Mesendoderm (in vitro differentiated cells): ENCODE results near the gene KCNQ1.

Experiments used
- DNase-seq: peaks from one replicate; pipeline ENCODE4 v3.0.0; 2013
- H2AK5ac ChIP-seq: 2 replicates; pipeline ENCODE4 v1.6.1; 2013; ENCODE audit warnings: low read length, inconsistent platforms
- H2BK120ac ChIP-seq: 2 replicates; pipeline ENCODE4 v1.6.1; 2013; ENCODE audit warnings: low read depth, mild to moderate bottlenecking, low read length, moderate library complexity, mixed read lengths
- H2BK15ac ChIP-seq: replicated peaks from 2 replicates; pipeline ENCODE4 v1.6.1; 2013; ENCODE audit warnings: low read depth, mild to moderate bottlenecking, moderate library complexity
- H2BK5ac ChIP-seq: 2 replicates; pipeline ENCODE4 v1.6.1; 2013; ENCODE audit warnings: low read length, inconsistent platforms
- H3K18ac ChIP-seq: 2 replicates; pipeline ENCODE4 v1.6.1; 2013; ENCODE audit warnings: mild to moderate bottlenecking, low read length, mixed read lengths
- H3K23ac ChIP-seq: one replicate; pipeline ENCODE4 v1.6.1; 2013; ENCODE audit warnings: low read length
- H3K27ac ChIP-seq: 2 replicates; pipeline ENCODE4 v1.5.1; 2013; ENCODE audit warnings: low read depth, mild to moderate bottlenecking, inconsistent platforms, low read length, moderate library complexity
- H3K27me3 ChIP-seq: 2 replicates; pipeline ENCODE4 v1.6.1; 2013; ENCODE audit warnings: low read length, control low read depth, mild to moderate bottlenecking, inconsistent platforms; ENCODE audit not compliant: insufficient read depth, poor library complexity
- H3K36me3 ChIP-seq: 2 replicates; pipeline ENCODE4 v1.6.1; 2013; ENCODE audit warnings: low read length, inconsistent platforms; ENCODE audit not compliant: control insufficient read depth, insufficient read depth
- H3K4ac ChIP-seq: one replicate; pipeline ENCODE4 v1.6.1; 2013; ENCODE audit warnings: low read depth, mild to moderate bottlenecking, low read length, moderate library complexity
- H3K4me1 ChIP-seq: 2 replicates; pipeline ENCODE4 v1.6.1; 2013; ENCODE audit warnings: low read depth, low read length, inconsistent platforms; ENCODE audit not compliant: control insufficient read depth
- H3K4me2 ChIP-seq: 2 replicates; pipeline ENCODE4 v1.6.1; 2013; ENCODE audit warnings: low read length
- H3K4me3 ChIP-seq: 2 replicates; pipeline ENCODE4 v1.5.1; 2013; ENCODE audit warnings: mild to moderate bottlenecking, low read length
- H3K56ac ChIP-seq: one replicate; pipeline ENCODE4 v1.6.1; 2013; ENCODE audit warnings: low read length
- H3K79me1 ChIP-seq: 2 replicates; pipeline ENCODE4 v1.6.1; 2013; ENCODE audit warnings: low read length, inconsistent platforms
- H3K79me2 ChIP-seq: 2 replicates; pipeline ENCODE4 v1.6.1; 2013; ENCODE audit warnings: mild to moderate bottlenecking, low read length; ENCODE audit not compliant: control insufficient read depth, insufficient read depth
- H3K9ac ChIP-seq: 2 replicates; pipeline ENCODE4 v1.6.1; 2013; ENCODE audit warnings: low read length, inconsistent platforms
- H4K5ac ChIP-seq: one replicate; pipeline ENCODE4 v1.6.1; 2013; ENCODE audit warnings: low read length
- H4K8ac ChIP-seq: one replicate; pipeline ENCODE4 v1.6.1; 2013; ENCODE audit warnings: low read depth, mild to moderate bottlenecking, control low read depth, low read length, moderate library complexity
- WGBS: extraction: QIAGEN DNeasy Blood & Tissue Kit; methylation state at CpG from one replicate; pipeline ENCODE4 v1.1.7; 2013; ENCODE audit warnings: low lambda C conversion rate, missing lambda C conversion rate; ENCODE audit not compliant: insufficient coverage; ENCODE audit errors: extremely low coverage; 5-methylcytosine and 5-hydroxymethylcytosine counted together

The KCNQ1 gene

DNA sequence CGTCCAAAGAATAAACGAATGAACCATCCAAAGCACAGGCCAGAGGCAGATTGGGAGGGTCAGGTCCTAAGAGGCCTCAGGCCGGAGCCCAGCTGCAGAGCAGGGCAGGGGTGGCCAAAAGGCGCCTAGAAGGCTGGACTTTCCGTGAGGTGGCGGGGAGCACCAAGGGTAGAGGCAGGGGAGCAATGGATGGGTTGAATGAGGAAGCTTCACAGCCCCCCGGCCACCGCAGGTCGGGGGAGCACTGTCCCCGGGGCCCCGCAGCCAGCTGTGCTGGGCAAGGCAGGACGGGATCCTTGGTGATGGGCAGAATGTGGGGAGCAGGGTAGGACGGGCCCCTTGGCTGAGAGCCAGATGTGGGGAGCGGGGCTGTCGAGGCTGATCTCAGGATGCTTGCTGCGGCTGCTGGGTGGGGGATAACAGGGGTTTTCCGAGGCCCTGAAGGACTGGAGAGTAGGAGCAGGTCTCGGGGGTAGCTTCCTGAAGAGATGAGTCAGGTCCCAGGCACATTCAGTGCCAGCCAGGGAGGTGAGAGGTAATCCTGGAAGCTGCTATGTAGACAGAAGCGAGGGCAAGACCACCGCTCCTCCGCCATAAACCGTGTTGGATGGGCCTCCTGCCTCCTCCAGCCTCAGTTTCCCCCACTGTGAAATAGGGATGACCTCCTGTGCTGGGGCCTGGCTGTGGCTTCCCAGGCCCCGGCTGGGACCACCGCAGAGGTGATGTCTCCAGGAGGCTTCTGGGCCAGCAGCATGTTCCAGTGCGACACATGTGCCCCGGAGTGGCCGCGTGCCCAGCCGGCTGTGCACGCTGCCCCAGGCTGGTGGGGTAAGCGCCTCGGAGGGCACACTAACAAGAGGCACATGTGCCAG, 289.6 kb downstream of the KCNQ1 start:
- H3K4ac ChIP-seq: no peak overlapping the region
- no peaks in the 10 kb centered on the region for H3K27me3 ChIP-seq
- H3K18ac ChIP-seq: no peak overlapping the region
- no peak overlapping the region for H3K9ac ChIP-seq
- H3K23ac ChIP-seq: no peak overlapping the region
- H3K4me1 ChIP-seq: no peaks in the 10 kb centered on the region
- H4K5ac ChIP-seq: no peak overlapping the region
- H3K56ac ChIP-seq: no peak overlapping the region
- no peaks in the 10 kb centered on the region for H3K79me1 ChIP-seq
- WGBS: no CpG with 5 or more reads among the region's 32 CpGs
- H2BK15ac ChIP-seq: no peak overlapping the region
- no peak for DNase-seq
- H3K4me2 ChIP-seq: no peak overlapping the region
- H2BK120ac ChIP-seq: no peak overlapping the region
- no peaks in the 10 kb centered on the region for H3K79me2 ChIP-seq
- H3K27ac ChIP-seq: no peak overlapping the region
- H4K8ac ChIP-seq: no peak overlapping the region
- no peak overlapping the region for H3K4me3 ChIP-seq
- H2BK5ac ChIP-seq: no peak overlapping the region
- H2AK5ac ChIP-seq: no peak overlapping the region
- no peaks in the 10 kb centered on the region for H3K36me3 ChIP-seq

DNA sequence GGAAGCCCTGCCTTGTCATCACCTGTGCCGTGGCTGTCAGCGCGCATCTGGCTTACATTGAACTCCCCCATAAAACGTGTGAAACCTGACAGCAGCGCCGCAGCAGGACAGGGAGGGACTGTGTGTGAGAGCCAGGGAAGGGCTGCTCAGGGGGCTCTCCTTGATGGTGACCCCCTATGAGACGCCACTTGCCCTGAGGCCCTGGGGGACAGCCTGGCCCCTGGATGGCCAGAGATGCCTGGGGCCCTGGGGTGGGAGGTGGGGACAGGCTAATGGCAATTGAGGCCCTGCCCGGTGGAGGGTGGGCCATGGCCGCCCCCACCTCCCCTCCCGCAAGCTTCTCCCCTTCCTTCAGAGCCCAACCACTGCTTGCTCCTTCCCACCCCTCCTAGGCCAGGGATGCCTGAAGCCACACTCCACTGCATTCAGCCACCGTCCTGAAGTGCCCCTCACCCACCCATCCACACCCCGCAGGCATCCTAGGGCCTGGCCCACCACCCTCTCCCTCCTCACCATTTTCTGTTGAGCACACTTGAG, 290.3 kb downstream of the KCNQ1 start:
- H3K9ac ChIP-seq: no peak overlapping the region
- no peak overlapping the region for H4K8ac ChIP-seq
- no peaks in the 10 kb centered on the region for H3K79me2 ChIP-seq
- no CpG with 5 or more reads among the region's 12 CpGs for WGBS
- H2AK5ac ChIP-seq: no peak overlapping the region
- no peak overlapping the region for H2BK15ac ChIP-seq
- H3K23ac ChIP-seq: no peak overlapping the region
- no peaks in the 10 kb centered on the region for H3K79me1 ChIP-seq
- H3K4ac ChIP-seq: no peak overlapping the region
- H3K36me3 ChIP-seq: no peaks in the 10 kb centered on the region
- H4K5ac ChIP-seq: no peak overlapping the region
- no peak overlapping the region for H3K4me2 ChIP-seq
- H2BK5ac ChIP-seq: no peak overlapping the region
- H3K4me3 ChIP-seq: no peak overlapping the region
- no peaks in the 10 kb centered on the region for H3K4me1 ChIP-seq
- H2BK120ac ChIP-seq: no peak overlapping the region
- H3K27ac ChIP-seq: no peak overlapping the region
- no peaks in the 10 kb centered on the region for H3K27me3 ChIP-seq
- H3K18ac ChIP-seq: no peak overlapping the region
- no peak overlapping the region for H3K56ac ChIP-seq
- DNase-seq: no peak

DNA sequence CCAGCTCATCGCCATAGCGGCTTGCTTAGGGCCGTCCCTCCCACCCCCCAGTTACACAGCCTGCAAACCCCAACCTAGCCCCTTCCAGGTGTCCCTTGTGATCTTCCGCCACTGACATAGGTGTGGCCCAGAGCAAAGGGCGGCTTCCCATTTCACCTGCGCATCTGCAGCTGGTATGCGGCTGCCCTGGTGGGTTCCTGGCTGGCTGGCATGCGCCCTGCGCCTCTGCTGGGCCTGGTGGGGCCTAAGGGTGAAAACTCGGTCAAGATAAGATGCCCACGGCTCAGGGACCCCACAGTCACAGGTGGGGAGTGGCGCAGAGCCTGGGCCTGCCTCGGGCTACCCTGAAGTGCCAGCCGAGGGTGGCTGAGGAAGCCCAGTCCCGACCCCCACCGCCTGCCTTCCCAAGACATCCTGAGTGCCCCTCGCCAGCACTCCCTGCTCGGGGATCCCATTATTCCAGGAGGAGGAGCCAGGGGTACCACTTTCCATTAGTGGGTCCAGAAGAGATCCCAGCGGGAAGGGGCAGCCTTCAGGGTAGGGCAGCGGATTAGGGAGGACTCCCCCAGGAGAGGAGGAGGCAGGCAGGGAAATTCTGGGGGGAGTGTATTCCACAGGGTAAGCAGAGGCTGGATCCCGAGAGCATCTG, 291.9 kb downstream of the KCNQ1 start:
- H4K5ac ChIP-seq: no peak overlapping the region

DNA sequence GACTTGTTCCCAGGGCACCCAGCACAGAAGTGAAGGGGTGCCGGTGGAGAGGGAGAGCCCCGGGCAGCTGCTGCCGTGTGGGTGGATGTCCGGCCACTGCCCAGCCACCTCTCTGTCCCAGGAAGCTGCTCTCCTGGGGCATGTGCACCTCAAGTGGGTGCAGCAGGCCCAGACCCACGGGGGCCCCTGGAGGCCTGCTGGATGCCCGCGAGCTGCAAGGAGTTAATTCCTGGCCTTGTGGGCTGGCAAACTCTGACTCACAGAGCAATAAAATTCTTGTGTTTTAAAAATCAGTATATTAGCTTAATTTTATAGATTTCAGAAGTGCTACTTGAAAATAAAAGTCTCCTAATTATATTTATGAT, 292.4 kb downstream of the KCNQ1 start:
- H3K79me1 ChIP-seq: no peaks in the 10 kb centered on the region
- H3K36me3 ChIP-seq: no peaks in the 10 kb centered on the region
- DNase-seq: no peak
- H4K8ac ChIP-seq: no peak overlapping the region
- H2BK15ac ChIP-seq: no peak overlapping the region
- no peak overlapping the region for H2BK120ac ChIP-seq
- H4K5ac ChIP-seq: no peak overlapping the region
- no peak overlapping the region for H3K23ac ChIP-seq
- H3K27me3 ChIP-seq: no peaks in the 10 kb centered on the region
- no peak overlapping the region for H3K27ac ChIP-seq
- no peak overlapping the region for H2AK5ac ChIP-seq
- no CpG with 5 or more reads among the region's 7 CpGs for WGBS
- no peak overlapping the region for H3K18ac ChIP-seq
- H3K4me2 ChIP-seq: no peak overlapping the region
- H3K4me3 ChIP-seq: no peak overlapping the region
- no peaks in the 10 kb centered on the region for H3K4me1 ChIP-seq
- H3K79me2 ChIP-seq: no peaks in the 10 kb centered on the region
- H3K9ac ChIP-seq: no peak overlapping the region
- H3K4ac ChIP-seq: no peak overlapping the region
- no peak overlapping the region for H2BK5ac ChIP-seq
- no peak overlapping the region for H3K56ac ChIP-seq

More for the DNA sequence above, 291.9 kb downstream of the KCNQ1 start:
- H3K56ac ChIP-seq: no peak overlapping the region
- no peak overlapping the region for H3K23ac ChIP-seq
- no peak overlapping the region for H2BK5ac ChIP-seq
- no peaks in the 10 kb centered on the region for H3K79me1 ChIP-seq
- H4K8ac ChIP-seq: no peak overlapping the region
- no peak overlapping the region for H3K4me3 ChIP-seq
- DNase-seq: no peak
- H3K4me1 ChIP-seq: no peaks in the 10 kb centered on the region
- no CpG with 5 or more reads among the region's 21 CpGs for WGBS
- no peak overlapping the region for H3K27ac ChIP-seq
- H3K27me3 ChIP-seq: no peaks in the 10 kb centered on the region
- no peak overlapping the region for H3K18ac ChIP-seq
- no peak overlapping the region for H3K4ac ChIP-seq
- H2AK5ac ChIP-seq: no peak overlapping the region
- H3K9ac ChIP-seq: no peak overlapping the region
- H3K36me3 ChIP-seq: no peaks in the 10 kb centered on the region
- H3K79me2 ChIP-seq: no peaks in the 10 kb centered on the region
- H2BK120ac ChIP-seq: no peak overlapping the region
- H3K4me2 ChIP-seq: no peak overlapping the region
- H2BK15ac ChIP-seq: no peak overlapping the region

DNA sequence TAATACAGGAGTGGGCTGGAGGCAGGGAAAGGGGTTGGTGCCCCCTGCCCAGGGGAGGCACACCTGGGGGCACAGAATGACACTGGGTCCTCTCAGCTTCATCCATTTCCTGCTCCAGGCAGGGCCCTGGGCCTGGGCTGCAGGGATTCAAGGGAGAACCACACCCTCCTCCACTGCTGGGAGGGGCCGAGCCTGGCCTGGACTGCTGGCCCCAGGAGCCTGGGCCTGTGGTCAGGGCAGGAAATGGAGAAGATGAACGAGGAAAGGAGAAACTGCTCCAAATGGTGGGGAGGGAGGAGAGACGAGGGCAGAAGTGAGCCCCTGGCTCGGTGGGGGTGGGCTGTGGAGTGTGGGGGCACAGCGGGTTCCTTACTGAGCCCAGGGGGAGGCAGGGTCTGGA, 293.1 kb downstream of the KCNQ1 start:
- Histone ChIP-seq H3K4me1 (no peaks in the 10 kb centered on the region), H4K8ac (no peak overlapping the region), H2BK15ac (no peak overlapping the region), H3K4ac (no peak overlapping the region), H3K79me2 (no peaks in the 10 kb centered on the region), H3K4me2 (no peak overlapping the region), H3K9ac (no peak overlapping the region), H3K18ac (no peak overlapping the region), H3K23ac (no peak overlapping the region), H2BK120ac (no peak overlapping the region), H3K27ac (no peak overlapping the region), H3K4me3 (no peak overlapping the region), H4K5ac (no peak overlapping the region), H3K36me3 (no peaks in the 10 kb centered on the region), H2BK5ac (no peak overlapping the region), H3K79me1 (no peaks in the 10 kb centered on the region), H3K27me3 (no peaks in the 10 kb centered on the region), H2AK5ac (no peak overlapping the region), H3K56ac (no peak overlapping the region)
- no CpG with 5 or more reads among the region's 5 CpGs for WGBS
- no peak for DNase-seq
